GM12892 (cell line): ENCODE measurements around the gene CRTC1.

Experiments
- POLR2AphosphoS5 ChIP-seq: IDR thresholded peaks from 2 replicates; pipeline ENCODE4 v1.6.1; 2011; ENCODE audit warnings: low read depth, low read length, control low read depth
- TAF1 ChIP-seq: IDR thresholded peaks from 2 replicates; pipeline ENCODE4 v1.6.1; 2011; ENCODE audit warnings: low read depth, mild to moderate bottlenecking, control low read depth, low read length, borderline replicate concordance

GRCh38 chr19:18683109-18683957, at the start of gene CRTC1:
- TF ChIP-seq POLR2AphosphoS5, result peak; percentile 85
- peak; percentile 58; the same call in 1 of the 2 replicates for TF ChIP-seq TAF1
